ENCODE data around the gene EDNRB. TPM values are rescaled to one million over a fixed set of nuclear protein-coding genes. Genes with fewer than 3 reads are reported as not detected.
"Not testable (repeated sequence)": the region's sequence is repeated elsewhere in the genome, so short reads cannot be mapped to it uniquely, and the experiment has no call there.

Gene EDNRB
- total and polyA plus RNA-seq, 5 experiments from 2014 or later, result not detected

GRCh38 chr13:77860507-77860981 lies 58.1 kb downstream of the EDNRB start:
- Mint-ChIP-seq H3K9me3 (peaks cover 0 to 3% (median 0%) of the 10 kb centered on the region in 9 donors), H3K36me3 (no peaks in the 10 kb centered on the region), H3K27me3 (peaks cover 0 to 10% (median 5%) of the 10 kb centered on the region in 5 donors), H3K4me3 (no peak overlapping the region), H3K4me1 (no peaks in the 10 kb centered on the region), H3K27ac (no peak overlapping the region)
- DNase-seq, result no peak
- POLR2A ChIA-PET, result no interaction called here
- no peak for ATAC-seq

GRCh38 chr13:77859450-77859849 lies 59.2 kb downstream of the EDNRB start:
- Mint-ChIP-seq H3K9me3 (peaks cover 0 to 3% (median 0%) of the 10 kb centered on the region in 9 donors), H3K36me3 (no peaks in the 10 kb centered on the region), H3K27ac (no peak overlapping the region), H3K4me3 (no peak overlapping the region), H3K27me3 (peaks cover 0 to 10% (median 5%) of the 10 kb centered on the region in 5 donors), H3K4me1 (no peaks in the 10 kb centered on the region)
- ATAC-seq (no peak), DNase-seq (no peak)
- POLR2A ChIA-PET, result no interaction called here

GRCh38 chr13:77857531-77858209 lies 61.0 kb downstream of the EDNRB start:
- no peaks in the 10 kb centered on the region for H3K36me3 Mint-ChIP-seq
- peaks cover 0 to 3% (median 0%) of the 10 kb centered on the region in 9 donors for H3K9me3 Mint-ChIP-seq
- POLR2A ChIA-PET, result no interaction called here
- H3K4me3 Mint-ChIP-seq, result no peak overlapping the region
- H3K27me3 Mint-ChIP-seq, result peaks cover 0 to 10% (median 3%) of the 10 kb centered on the region in 5 donors
- no peak overlapping the region for H3K27ac Mint-ChIP-seq
- ATAC-seq (no peak), DNase-seq (no peak)
- no peaks in the 10 kb centered on the region for H3K4me1 Mint-ChIP-seq

GRCh38 chr13:77853703-77854102 lies 64.9 kb downstream of the EDNRB start:
- Mint-ChIP-seq H3K27me3 (peaks cover 0 to 2% (median 0%) of the 10 kb centered on the region in 5 donors), H3K4me1 (no peaks in the 10 kb centered on the region), H3K27ac (peak overlapping the region in 1 of 10 donors; percentile 5), H3K4me3 (no peak overlapping the region), H3K9me3 (peaks cover 0 to 20% (median 3%) of the 10 kb centered on the region in 9 donors), H3K36me3 (peaks cover 0 to 4% (median 1%) of the 10 kb centered on the region in 3 donors)
- DNase-seq (no peak), ATAC-seq (no peak)
- POLR2A ChIA-PET, result no interaction called here

- H3K27me3 Mint-ChIP-seq, DNase-seq, H3K4me3 Mint-ChIP-seq, POLR2A ChIA-PET, ATAC-seq, H3K36me3 Mint-ChIP-seq, H3K27ac Mint-ChIP-seq, H3K4me1 Mint-ChIP-seq: not testable (repeated sequence)
- peaks cover 0 to 26% (median 5%) of the 10 kb centered on the region in 9 donors for H3K9me3 Mint-ChIP-seq
These were observed 70.6 kb downstream of the EDNRB start for GRCh38 chr13:77848050-77848449.

- ATAC-seq (no peak), DNase-seq (no peak)
- peaks cover 0 to 1% (median 0%) of the 10 kb centered on the region in 5 donors for H3K27me3 Mint-ChIP-seq
- no peak overlapping the region for H3K27ac Mint-ChIP-seq
- H3K4me3 Mint-ChIP-seq, result no peak overlapping the region
- peaks cover 0 to 9% (median 0%) of the 10 kb centered on the region in 3 donors for H3K36me3 Mint-ChIP-seq
- no peaks in the 10 kb centered on the region for H3K4me1 Mint-ChIP-seq
- peaks cover 0 to 26% (median 5%) of the 10 kb centered on the region in 9 donors for H3K9me3 Mint-ChIP-seq
- POLR2A ChIA-PET, result no interaction called here
These were observed 72.5 kb downstream of the EDNRB start for GRCh38 chr13:77846173-77846572.

Other genes with a start within 250 kb of the EDNRB start
- gene SLAIN1, start 221.1 kb downstream of the EDNRB start, total RNA-seq, result 10 to 100 TPM; 52.7 to 61.4 TPM
- gene SLAIN1, start 221.1 kb downstream of the EDNRB start, polyA plus RNA-seq, result 10 to 100 TPM; 25.8 to 51.7 (median 48.4) TPM